ENCODE data around the gene NDUFB4.

- TF ChIP-seq, protein P1, sequence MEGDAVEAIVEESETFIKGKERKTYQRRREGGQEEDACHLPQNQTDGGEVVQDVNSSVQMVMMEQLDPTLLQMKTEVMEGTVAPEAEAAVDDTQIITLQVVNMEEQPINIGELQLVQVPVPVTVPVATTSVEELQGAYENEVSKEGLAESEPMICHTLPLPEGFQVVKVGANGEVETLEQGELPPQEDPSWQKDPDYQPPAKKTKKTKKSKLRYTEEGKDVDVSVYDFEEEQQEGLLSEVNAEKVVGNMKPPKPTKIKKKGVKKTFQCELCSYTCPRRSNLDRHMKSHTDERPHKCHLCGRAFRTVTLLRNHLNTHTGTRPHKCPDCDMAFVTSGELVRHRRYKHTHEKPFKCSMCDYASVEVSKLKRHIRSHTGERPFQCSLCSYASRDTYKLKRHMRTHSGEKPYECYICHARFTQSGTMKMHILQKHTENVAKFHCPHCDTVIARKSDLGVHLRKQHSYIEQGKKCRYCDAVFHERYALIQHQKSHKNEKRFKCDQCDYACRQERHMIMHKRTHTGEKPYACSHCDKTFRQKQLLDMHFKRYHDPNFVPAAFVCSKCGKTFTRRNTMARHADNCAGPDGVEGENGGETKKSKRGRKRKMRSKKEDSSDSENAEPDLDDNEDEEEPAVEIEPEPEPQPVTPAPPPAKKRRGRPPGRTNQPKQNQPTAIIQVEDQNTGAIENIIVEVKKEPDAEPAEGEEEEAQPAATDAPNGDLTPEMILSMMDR (IDR thresholded peaks at IDR 0.05; ENCODE audit: low read depth, low read length) = no peak
- no peak for TF ChIP-seq EZH2phosphoT487 (IDR thresholded peaks at IDR 0.05; ENCODE audit: low read depth)
Measured at GRCh38 chr3:120622457-120622856, 26.3 kb downstream of the NDUFB4 start.
